Activated naive CD4-positive, alpha-beta T cell (primary cell): ENCODE results near the gene RASL10B.

Experiments used
- DNase-seq, 4 experiments: peaks; one replicate each; lab custom pipeline; 2025; lab: John Stamatoyannopoulos, UW

Gene RASL10B

GRCh38 chr17:35765756-35766488, 34.5 kb downstream of the RASL10B start:
- DNase-seq: no peak

GRCh38 chr17:35766489-35766877, 35.0 kb downstream of the RASL10B start:
- no peak for DNase-seq

- peak in 1 of 4 experiments; percentile 6 for DNase-seq
Observed at GRCh38 chr17:35766903-35767510, 35.6 kb downstream of the RASL10B start.

GRCh38 chr17:35768797-35769196, 37.4 kb downstream of the RASL10B start:
- no peak for DNase-seq

- no peak for DNase-seq
Observed at GRCh38 chr17:35769895-35770486, 38.6 kb downstream of the RASL10B start.

- DNase-seq: no peak
Observed at GRCh38 chr17:35773129-35773528, 41.7 kb downstream of the RASL10B start.

- no peak for DNase-seq
Observed at GRCh38 chr17:35773679-35774425, 42.4 kb downstream of the RASL10B start.

- no peak for DNase-seq
Observed at GRCh38 chr17:35774499-35774898, 43.1 kb downstream of the RASL10B start.

- no peak for DNase-seq
Observed at GRCh38 chr17:35775039-35775438, 43.6 kb downstream of the RASL10B start.

- DNase-seq: no peak
Observed at GRCh38 chr17:35775583-35775982, 44.1 kb downstream of the RASL10B start.

- no peak for DNase-seq
Observed at GRCh38 chr17:35778641-35779196, 47.3 kb downstream of the RASL10B start.

GRCh38 chr17:35780950-35781349, 49.5 kb downstream of the RASL10B start:
- no peak for DNase-seq

GRCh38 chr17:35784895-35785294, 53.5 kb downstream of the RASL10B start:
- no peak for DNase-seq

GRCh38 chr17:35786941-35787432, 55.5 kb downstream of the RASL10B start:
- DNase-seq: no peak

GRCh38 chr17:35788477-35789368, 57.3 kb downstream of the RASL10B start:
- DNase-seq: no peak

- DNase-seq: no peak
Observed at GRCh38 chr17:35790841-35791240, 59.4 kb downstream of the RASL10B start.

GRCh38 chr17:35791681-35792350, 60.4 kb downstream of the RASL10B start:
- DNase-seq: no peak
